T-cell (primary cell): ENCODE results near the gene AVP. TPM values are rescaled to one million over a fixed set of nuclear protein-coding genes. Genes with fewer than 3 reads are reported as not detected.
"Not testable (repeated sequence)": the region's sequence is repeated elsewhere in the genome, so short reads cannot be mapped to it uniquely, and the experiment has no call there.

ENCODE experiments used
- ATAC-seq, 4 experiments: fragments of 200-7000 bp in 3 of 4; fragments of 150-1000 bp in 1 of 4; cut with Tn5 transposase; replicated peaks in 1 of 4; 1 replicate in 3 of 4; 2 replicates in 1 of 4; pipeline ENCODE4 v1.10.0; 2021; ENCODE audit warnings: moderate library complexity in 3 of 4, mild to moderate bottlenecking in 2 of 4, moderate number of reproducible peaks in 1 of 4
- CTCF ChIA-PET, 2 donors: fragments of 300-600 bp; sonication (Branson Sonifier 250); formaldehyde crosslinking; loops; one replicate each; lab custom pipeline; 2022; ENCODE audit warnings: antibody characterized with exemption in 2 of 2; lab: Charles Lee
- POLR2A ChIA-PET, 2 donors: fragments of 300-600 bp; sonication (Branson Sonifier 250); formaldehyde crosslinking; loops; one replicate each; lab custom pipeline; 2022; ENCODE audit warnings: antibody characterized with exemption in 2 of 2; lab: Charles Lee
- DNase-seq, 35 experiments: peaks; one replicate each; pipeline versions ENCODE4 v3.0.0 to v3.0.0-alpha.2; 2013 to 2023
- H3K27ac ChIP-seq: one replicate; pipeline ENCODE4 v1.5.1; 2013; ENCODE audit warnings: low read length
- H3K27me3 ChIP-seq, 2 experiments: replicated peaks in 1 of 2; 1 replicate in 1 of 2; 2 replicates in 1 of 2; pipeline versions ENCODE4 v1.6.1 to v1.7.0; 2013; ENCODE audit warnings: low read length in 1 of 2, mixed read lengths in 1 of 2; ENCODE audit not compliant: control insufficient read depth in 2 of 2, insufficient read depth in 2 of 2; ENCODE audit errors: extremely low read depth in 1 of 2
- H3K36me3 ChIP-seq, 2 donors: 1 replicate in 1 of 2; 2 replicates in 1 of 2; pipeline versions ENCODE4 v1.6.1 to v1.7.0; 2013; ENCODE audit warnings: low read length in 1 of 2; ENCODE audit not compliant: control insufficient read depth in 2 of 2, insufficient read depth in 1 of 2; ENCODE audit errors: extremely low read depth in 1 of 2
- H3K4me1 ChIP-seq, 2 experiments: 1 replicate in 1 of 2; 2 replicates in 1 of 2; pipeline versions ENCODE4 v1.6.1 to v1.7.0; 2013; ENCODE audit warnings: low read length in 2 of 2, mixed read lengths in 1 of 2; ENCODE audit not compliant: insufficient read depth in 2 of 2, control insufficient read depth in 1 of 2; ENCODE audit errors: extremely low read depth in 1 of 2
- H3K4me3 ChIP-seq, 2 donors: 1 replicate in 1 of 2; 2 replicates in 1 of 2; pipeline versions ENCODE4 v1.5.1 to v1.7.0; 2013; ENCODE audit warnings: mild to moderate bottlenecking in 2 of 2, low read length in 1 of 2, moderate library complexity in 1 of 2; ENCODE audit not compliant: control insufficient read depth in 1 of 2; ENCODE audit errors: extremely low read depth in 1 of 2
- H3K9me3 ChIP-seq: 2 replicates; pipeline ENCODE4 v1.7.0; 2013
- H3K27ac Mint-ChIP-seq, 2 donors: one replicate each; pipeline ENCODE4 v1.8.0; 2020 to 2021; ENCODE audit warnings: mild to moderate bottlenecking in 2 of 2, mixed read lengths in 2 of 2
- H3K27me3 Mint-ChIP-seq, 2 donors: one replicate each; pipeline ENCODE4 v1.8.0; 2021 to 2022; ENCODE audit warnings: mixed read lengths in 2 of 2
- H3K36me3 Mint-ChIP-seq: one replicate; pipeline ENCODE4 v1.8.0; 2021; ENCODE audit warnings: mixed read lengths
- H3K4me1 Mint-ChIP-seq, 3 donors: one replicate each; pipeline ENCODE4 v1.8.0; 2020 to 2022; ENCODE audit warnings: mixed read lengths in 3 of 3, mild to moderate bottlenecking in 1 of 3
- H3K4me3 Mint-ChIP-seq, 3 donors: one replicate each; pipeline ENCODE4 v1.8.0; 2020 to 2022; ENCODE audit warnings: mild to moderate bottlenecking in 3 of 3, mixed read lengths in 3 of 3, moderate library complexity in 3 of 3
- H3K9me3 Mint-ChIP-seq, 3 donors: one replicate each; pipeline ENCODE4 v1.8.0; 2020 to 2022; ENCODE audit warnings: mixed read lengths in 3 of 3
- WGBS: methylation state at CpG from one replicate; pipeline ENCODE4 v1.1.5; 2013; ENCODE audit warnings: missing lambda C conversion rate; ENCODE audit not compliant: insufficient coverage; 5-methylcytosine and 5-hydroxymethylcytosine counted together
- total RNA-seq, 35 experiments: library from RNA in 6 of 35; stranded (reverse) in 6 of 35; fragments of 120-200 nt in 1 of 35; gene quantifications; one replicate each; pipeline versions ENCODE4 v1.2.1 to v1.2.4 and lab custom pipeline; 2013 to 2026

AVP gene
- total RNA-seq, 5 donors from 2014 or later (not counting 1 experiment from before 2014, with no cell fraction given), result 0.44 to 1.6 (median 0.59) TPM; not detected in 2

DNA sequence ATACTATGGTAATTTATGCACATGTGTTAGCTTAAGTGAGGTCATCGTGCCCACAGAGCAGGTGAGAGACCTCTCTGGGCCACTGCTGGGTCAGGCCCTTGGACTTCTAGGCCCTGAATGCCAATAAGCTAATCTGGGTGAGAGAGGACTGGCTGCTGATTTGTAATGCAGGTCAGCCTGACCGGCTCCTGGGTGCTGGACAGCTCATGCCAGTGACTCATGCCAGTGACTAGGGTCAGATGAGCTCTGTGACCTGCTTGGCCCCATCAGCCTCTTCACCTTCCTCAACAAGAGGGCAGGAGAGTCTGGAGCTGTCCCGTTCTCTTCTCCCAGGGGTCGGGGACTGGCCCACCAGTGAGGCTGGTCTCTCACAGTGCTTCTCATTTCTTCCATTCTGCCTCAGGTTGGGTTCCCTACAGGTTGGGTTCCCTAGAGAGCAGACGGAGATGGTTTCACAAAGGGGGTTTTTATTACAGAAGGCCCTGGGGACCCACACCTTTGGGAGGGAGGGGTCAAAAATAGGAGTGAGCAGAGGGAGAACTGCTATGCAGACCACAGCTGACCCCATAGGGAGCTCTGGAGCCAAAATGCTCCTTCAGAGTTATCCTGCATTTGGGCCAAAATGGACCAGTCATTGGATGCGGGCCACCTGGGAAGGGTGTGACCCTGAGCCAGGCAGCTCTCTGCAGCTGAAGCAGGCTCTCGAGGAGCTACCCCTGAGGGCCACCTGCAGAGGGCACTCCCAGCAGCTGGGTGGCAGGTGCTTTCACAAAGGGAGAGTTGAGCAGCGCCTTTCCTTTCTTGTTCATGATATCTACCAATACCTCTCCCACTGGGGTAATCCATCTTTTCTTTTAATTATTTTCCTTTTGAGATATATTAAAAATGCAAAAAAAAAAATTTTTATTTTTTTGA lies 15.3 kb downstream of the AVP start:
- ChIA-PET CTCF (interaction anchor here (0.6 to 1.6 kb wide), 7 partner anchors 16 to 247 kb away, joined by 3 to 9 read pairs (median 3); no protein-coding TSS in a partner anchor), POLR2A (interaction anchor here in 1 of 2 donors (0.7 to 1.0 kb wide), 3 partner anchors 40 to 102 kb away, joined by 3 to 11 read pairs (median 3); no protein-coding TSS in a partner anchor)
- H3K27me3 ChIP-seq, result peaks cover 0 to 15% of the 10 kb centered on the region in 2 experiments
- H3K4me1 ChIP-seq, result peaks cover 2 to 17% of the 10 kb centered on the region in 2 experiments
- H3K27ac ChIP-seq, result no peak overlapping the region
- Mint-ChIP-seq H3K27ac (no peak overlapping the region), H3K36me3 (peaks cover 5% of the 10 kb centered on the region), H3K4me1 (peaks cover 14 to 25% (median 21%) of the 10 kb centered on the region in 3 donors), H3K27me3 (no peaks in the 10 kb centered on the region), H3K9me3 (no peaks in the 10 kb centered on the region), H3K4me3 (no peak overlapping the region)
- no peaks in the 10 kb centered on the region for H3K36me3 ChIP-seq
- DNase-seq (peak in 25 of 35 experiments; percentile 26 to 64 (median 50)), ATAC-seq (peak; percentile 28 to 66 (median 38))
- 96% methylated on average over 4 of the region's 8 CpGs for WGBS
- no peak overlapping the region for H3K4me3 ChIP-seq
- no peaks in the 10 kb centered on the region for H3K9me3 ChIP-seq

DNA sequence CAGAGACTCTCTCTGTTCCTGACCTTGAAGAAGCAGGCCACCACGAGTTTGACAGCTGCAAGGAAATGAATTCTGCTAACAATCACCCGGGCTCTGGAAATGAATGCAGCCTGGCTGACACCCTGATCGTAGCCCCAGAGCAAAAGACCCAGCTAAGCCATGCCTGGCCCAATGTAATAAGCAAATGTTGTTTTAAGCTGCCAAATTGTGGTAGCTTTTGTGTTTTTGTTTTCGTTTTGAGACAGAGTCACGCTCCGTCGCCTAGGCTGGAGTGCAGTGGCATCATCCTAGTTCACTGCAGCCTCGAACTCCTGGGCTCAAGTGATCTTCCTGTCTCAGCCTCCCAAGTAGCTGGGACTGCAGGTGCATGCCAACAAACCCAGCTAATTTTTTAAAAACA lies 16.4 kb downstream of the AVP start:
- H3K4me1 ChIP-seq, result peaks cover 2 to 17% of the 10 kb centered on the region in 2 experiments
- Mint-ChIP-seq H3K9me3 (no peaks in the 10 kb centered on the region), H3K36me3 (peaks cover 5% of the 10 kb centered on the region), H3K27ac (peak overlapping the region in 1 of 2 donors; percentile 6), H3K4me3 (no peak overlapping the region), H3K4me1 (peaks cover 14 to 22% (median 21%) of the 10 kb centered on the region in 3 donors), H3K27me3 (no peaks in the 10 kb centered on the region)
- DNase-seq, result no peak
- WGBS, result 76% methylated on average over 8 of the region's 8 CpGs
- no peak for ATAC-seq
- H3K27ac ChIP-seq, result no peak overlapping the region
- ChIA-PET CTCF (no interaction called here), POLR2A (no interaction called here)
- no peaks in the 10 kb centered on the region for H3K36me3 ChIP-seq
- H3K4me3 ChIP-seq, result no peak overlapping the region
- peaks cover 0 to 15% of the 10 kb centered on the region in 2 experiments for H3K27me3 ChIP-seq
- H3K9me3 ChIP-seq, result no peaks in the 10 kb centered on the region

DNA sequence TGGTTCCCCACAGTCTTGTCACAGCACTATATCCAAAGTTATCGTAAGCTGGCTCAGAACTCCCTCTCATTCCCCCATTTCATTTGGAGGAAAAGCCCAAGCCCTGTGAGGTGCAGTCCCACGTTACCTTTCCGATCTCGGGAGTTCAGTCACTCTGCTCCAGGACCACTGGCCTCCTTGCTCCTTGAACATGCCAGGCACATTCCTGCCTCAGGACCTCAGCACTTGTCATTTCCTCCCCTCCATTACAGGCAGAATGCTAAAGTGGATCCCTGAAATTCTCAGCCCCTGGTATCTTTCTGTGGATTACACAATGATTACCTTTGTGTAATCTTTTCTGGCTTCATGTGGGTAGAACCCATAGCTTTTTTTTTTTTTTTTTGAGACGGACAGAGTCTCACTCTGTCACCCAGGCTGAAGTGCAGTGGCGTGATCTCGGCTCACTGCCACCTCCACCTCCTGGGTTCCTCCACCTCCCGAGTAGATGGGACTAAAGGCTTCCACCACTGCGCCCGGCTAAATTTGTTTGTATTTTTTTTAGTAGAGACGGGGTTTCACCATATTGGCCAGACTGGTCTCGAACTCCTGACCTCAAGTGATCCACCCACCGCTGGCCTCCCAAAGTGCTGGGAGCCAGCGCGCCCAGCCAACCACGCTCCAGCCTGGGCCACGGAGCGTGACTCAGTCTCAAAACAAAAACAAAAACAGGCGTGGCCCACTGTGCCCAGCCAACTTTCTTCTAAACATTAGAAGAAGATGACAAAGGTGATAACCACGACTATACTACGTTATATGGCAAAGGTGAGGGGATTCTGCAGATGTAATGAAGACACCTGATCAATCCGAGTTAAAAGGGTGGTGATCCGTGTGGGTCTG lies 17.1 kb downstream of the AVP start:
- DNase-seq, result no peak
- Histone ChIP-seq H3K9me3 (no peaks in the 10 kb centered on the region), H3K36me3 (no peaks in the 10 kb centered on the region), H3K27me3 (peaks cover 0 to 9% of the 10 kb centered on the region in 2 experiments), H3K4me3 (no peak overlapping the region), H3K4me1 (peaks cover 1 to 11% of the 10 kb centered on the region in 2 experiments), H3K27ac (no peak overlapping the region)
- Mint-ChIP-seq H3K9me3 (no peaks in the 10 kb centered on the region), H3K27me3 (no peaks in the 10 kb centered on the region), H3K4me3 (no peak overlapping the region), H3K27ac (no peak overlapping the region), H3K36me3 (peaks cover 5% of the 10 kb centered on the region), H3K4me1 (peaks cover 12 to 17% (median 17%) of the 10 kb centered on the region in 3 donors)
- ChIA-PET POLR2A (interaction anchor here in 1 of 2 donors (0.5 kb wide), 1 partner anchor 819 kb away, joined by 3 read pairs; no protein-coding TSS in a partner anchor), CTCF (interaction anchor here in 1 of 2 donors (0.6 kb wide), 1 partner anchor 280 kb away, joined by 4 read pairs; no protein-coding TSS in a partner anchor)
- no peak for ATAC-seq
- 85% methylated on average over 17 of the region's 23 CpGs for WGBS

DNA sequence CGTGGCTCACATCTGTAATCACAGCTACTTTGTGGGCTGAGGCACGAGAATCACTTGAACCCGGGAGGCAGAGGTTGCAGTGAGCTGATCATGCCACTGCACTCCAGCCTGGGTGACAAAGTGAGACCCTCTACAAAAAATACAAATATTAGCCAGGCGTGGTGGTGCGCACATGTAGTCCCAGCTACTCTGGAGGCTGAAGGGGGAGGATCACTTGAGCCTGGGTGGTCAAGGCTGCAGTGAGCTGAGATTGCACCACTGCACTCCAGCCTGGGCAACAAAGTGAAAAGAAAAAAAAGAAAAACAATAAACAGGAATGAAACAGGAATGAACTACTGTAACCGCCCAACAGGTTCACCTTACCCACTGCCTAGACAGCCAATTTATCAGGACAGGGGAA lies 20.4 kb downstream of the AVP start:
- H3K4me1 Mint-ChIP-seq, result peaks cover 13 to 21% (median 16%) of the 10 kb centered on the region in 3 donors
- WGBS, result 67% methylated on average over 1 of the region's 6 CpGs
- H3K27ac Mint-ChIP-seq, H3K4me3 ChIP-seq, H3K27me3 Mint-ChIP-seq, POLR2A ChIA-PET, H3K4me3 Mint-ChIP-seq, H3K36me3 ChIP-seq, DNase-seq, H3K27me3 ChIP-seq, H3K9me3 ChIP-seq, H3K4me1 ChIP-seq, CTCF ChIA-PET, H3K36me3 Mint-ChIP-seq, H3K9me3 Mint-ChIP-seq, H3K27ac ChIP-seq, ATAC-seq: not testable (repeated sequence)

DNA sequence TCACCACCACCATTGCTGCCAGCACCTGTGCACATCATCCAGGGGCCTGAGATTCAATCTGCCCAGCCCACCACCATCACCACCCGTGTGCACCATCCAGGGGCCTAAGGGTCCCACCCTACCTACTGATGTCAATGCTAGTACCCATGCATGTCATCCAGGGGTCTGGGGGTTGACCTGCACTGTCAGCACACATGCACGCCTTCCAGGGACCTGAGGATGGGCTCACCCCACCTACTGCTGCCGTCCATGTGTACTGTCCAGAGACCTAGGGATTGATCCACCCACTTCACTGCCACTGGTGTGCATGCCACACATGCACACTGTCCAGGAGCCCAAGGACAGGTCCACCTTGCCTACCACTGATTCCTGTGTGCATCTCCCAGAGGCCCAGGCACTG lies 25.0 kb downstream of the AVP start:
- Histone ChIP-seq H3K36me3 (no peaks in the 10 kb centered on the region), H3K27me3 (no peaks in the 10 kb centered on the region), H3K27ac (no peak overlapping the region), H3K9me3 (no peaks in the 10 kb centered on the region), H3K4me1 (no peaks in the 10 kb centered on the region), H3K4me3 (no peak overlapping the region)
- no peak for ATAC-seq
- no peak for DNase-seq
- no peaks in the 10 kb centered on the region for H3K27me3 Mint-ChIP-seq
- no peaks in the 10 kb centered on the region for H3K9me3 Mint-ChIP-seq
- H3K4me1 Mint-ChIP-seq, result peaks cover 10 to 21% (median 12%) of the 10 kb centered on the region in 3 donors
- WGBS, result 94% methylated on average over 3 of the region's 3 CpGs
- no peak overlapping the region for H3K27ac Mint-ChIP-seq
- H3K4me3 Mint-ChIP-seq, result no peak overlapping the region
- no peaks in the 10 kb centered on the region for H3K36me3 Mint-ChIP-seq
- ChIA-PET CTCF (no interaction called here), POLR2A (no interaction called here)
